Erythroblast (primary cell): ENCODE results near the gene EPPIN.

Experiments
- GATA1 ChIP-seq: IDR thresholded peaks from 2 replicates; pipeline ENCODE4 v1.6.1; 2011; ENCODE audit warnings: low read depth, mild to moderate bottlenecking, control low read depth, low read length, moderate library complexity
- POLR2A ChIP-seq: IDR thresholded peaks from 2 replicates; pipeline ENCODE4 v1.6.1; 2011; ENCODE audit warnings: mild to moderate bottlenecking, low read length

GRCh38 chr20:45579184-45579583 is 32.0 kb upstream of the EPPIN start, which contains the start of gene WFDC8:
- TF ChIP-seq POLR2A (no peak), GATA1 (no peak)
